ENCODE measurements around the gene CCR3.

Gene CCR3

GRCh38 chr3:46221391-46221790, 20.9 kb upstream of the CCR3 start:
- no peak for DNase-seq (ENCODE audit: low read depth)

- no peak for DNase-seq (ENCODE audit: low read depth)
These were observed 20.3 kb upstream of the CCR3 start for GRCh38 chr3:46221938-46222337.

GRCh38 chr3:46222435-46223161, 19.7 kb upstream of the CCR3 start:
- no peak for DNase-seq (ENCODE audit: low read depth)

GRCh38 chr3:46228260-46229242, 13.7 kb upstream of the CCR3 start:
- DNase-seq (ENCODE audit: low read depth), result no peak

- no peak for DNase-seq (ENCODE audit: low read depth)
These were observed 10.9 kb upstream of the CCR3 start for GRCh38 chr3:46231323-46231722.

GRCh38 chr3:46233194-46233593, 9.1 kb upstream of the CCR3 start:
- DNase-seq (ENCODE audit: low read depth), result no peak

GRCh38 chr3:46235425-46235824, 6.8 kb upstream of the CCR3 start:
- DNase-seq (ENCODE audit: low read depth), result no peak

- no peak for DNase-seq (ENCODE audit: low read depth)
These were observed 5.8 kb upstream of the CCR3 start for GRCh38 chr3:46236294-46237054.

GRCh38 chr3:46238386-46238785, 3.9 kb upstream of the CCR3 start:
- no peak for DNase-seq (ENCODE audit: low read depth)

- no peak for DNase-seq (ENCODE audit: low read depth)
These were observed 2.8 kb upstream of the CCR3 start for GRCh38 chr3:46239301-46239938.

GRCh38 chr3:46239952-46240351, 2.3 kb upstream of the CCR3 start:
- DNase-seq (ENCODE audit: low read depth), result no peak

GRCh38 chr3:46243560-46243959, 1.3 kb downstream of the CCR3 start:
- no peak for DNase-seq (ENCODE audit: low read depth)

- DNase-seq (ENCODE audit: low read depth), result no peak
These were observed 2.9 kb downstream of the CCR3 start for GRCh38 chr3:46245146-46245545.

- DNase-seq (ENCODE audit: low read depth), result no peak
These were observed 10.7 kb downstream of the CCR3 start for GRCh38 chr3:46252980-46253379.

GRCh38 chr3:46258525-46258924, 16.3 kb downstream of the CCR3 start:
- DNase-seq (ENCODE audit: low read depth), result no peak

GRCh38 chr3:46261926-46262594, 19.8 kb downstream of the CCR3 start:
- no peak for DNase-seq (ENCODE audit: low read depth)

GRCh38 chr3:46264002-46264401, 21.7 kb downstream of the CCR3 start:
- DNase-seq (ENCODE audit: low read depth), result no peak

GRCh38 chr3:46266598-46266997, 24.3 kb downstream of the CCR3 start:
- no peak for DNase-seq (ENCODE audit: low read depth)

GRCh38 chr3:46269556-46269955, 27.3 kb downstream of the CCR3 start:
- DNase-seq (ENCODE audit: low read depth), result no peak

- no peak for DNase-seq (ENCODE audit: low read depth)
These were observed 28.2 kb downstream of the CCR3 start for GRCh38 chr3:46270474-46270873.

- no peak for DNase-seq (ENCODE audit: low read depth)
These were observed 29.0 kb downstream of the CCR3 start for GRCh38 chr3:46271209-46271745.

Measured in activated T-cell treated with anti-CD3 and anti-CD28 coated beads for 24 hours (primary cell).